ENCODE data around the gene CAPN10. TPM values are rescaled to one million over a fixed set of nuclear protein-coding genes. Genes with fewer than 3 reads are reported as not detected.

CAPN10 gene
- total RNA-seq, 1 experiment from 2014 or later = 47.4 TPM

DNA sequence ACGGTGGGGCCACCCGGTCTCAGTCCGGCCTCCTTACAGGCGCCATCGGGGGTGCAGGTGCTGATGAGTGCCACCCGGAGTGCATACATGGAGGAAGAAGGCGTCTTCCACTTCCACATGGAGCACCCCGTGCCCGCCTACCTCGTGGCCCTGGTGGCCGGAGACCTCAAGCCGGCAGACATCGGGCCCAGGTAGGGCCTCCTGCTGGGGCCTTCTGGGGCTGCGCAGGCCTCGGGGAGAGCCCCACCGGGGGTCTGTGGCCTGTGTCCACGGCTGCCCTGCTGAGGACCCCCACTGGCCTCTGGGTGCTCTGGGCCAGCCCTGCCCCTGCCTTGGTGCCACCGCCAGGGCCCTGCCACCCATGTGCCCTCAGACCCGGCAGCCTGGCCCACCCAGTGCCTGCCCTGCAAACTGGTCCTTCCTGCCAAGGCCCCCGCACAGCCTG is 13.4 kb upstream of the CAPN10 start:
- Histone ChIP-seq H3K9ac (ENCODE audit: extremely low read depth, insufficient read length, low read length) (no peak overlapping the region), H2BK12ac (ENCODE audit: insufficient read length, low read depth, low read length) (no peak overlapping the region), H4K8ac (replicated peaks; ENCODE audit: insufficient read length, low read depth, low read length) (no peak overlapping the region), H2BK5ac (ENCODE audit: insufficient read length, low read length) (no peak overlapping the region), H4K5ac (ENCODE audit: insufficient read length, low read depth, low read length) (no peak overlapping the region), H3K14ac (ENCODE audit: insufficient read depth, low read length) (no peak overlapping the region), H3K27ac (ENCODE audit: insufficient read length, low read depth, low read length) (no peak overlapping the region), H3T11ph (ENCODE audit: low read length) (no peak overlapping the region), H3K4ac (ENCODE audit: low read depth, low read length) (no peak overlapping the region), H2BK120ac (ENCODE audit: low read depth, low read length, poor library complexity, severe bottlenecking) (no peak overlapping the region), H3K27me3 (ENCODE audit: insufficient read depth, low read length) (peaks cover 8% of the 10 kb centered on the region), H2AFZ (ENCODE audit: low read length) (no peak overlapping the region), H3K56ac (ENCODE audit: insufficient read length, low read depth, low read length) (no peak overlapping the region), H3K79me2 (ENCODE audit: insufficient read depth, low read length) (no peaks in the 10 kb centered on the region; the same call in 1 of the 2 replicates), H2BK15ac (ENCODE audit: low read depth, low read length) (no peak overlapping the region), H4K20me1 (ENCODE audit: control insufficient read depth, insufficient read depth, insufficient read length) (no peaks in the 10 kb centered on the region), H2AK5ac (ENCODE audit: insufficient read length, low read length) (no peak overlapping the region), H3K23me2 (ENCODE audit: insufficient read length, low read depth, low read length, poor library complexity, severe bottlenecking) (peaks cover 6% of the 10 kb centered on the region), H4K91ac (ENCODE audit: insufficient read length, low read depth, low read length) (no peak overlapping the region), H3K18ac (ENCODE audit: insufficient read length, low read depth, low read length) (no peak overlapping the region), H2BK20ac (ENCODE audit: low read depth, low read length, poor library complexity, severe bottlenecking) (no peak overlapping the region), H3K23ac (ENCODE audit: insufficient read length, low read depth, low read length) (no peak overlapping the region), H3K4me1 (ENCODE audit: insufficient read depth, low read length) (peaks cover 2% of the 10 kb centered on the region; the same call in 1 of the 2 replicates), H3K4me2 (ENCODE audit: insufficient read depth, insufficient read length, low read length) (no peak overlapping the region), H3K9me3 (ENCODE audit: control insufficient read depth, low read depth, low read length) (no peaks in the 10 kb centered on the region), H3K79me1 (ENCODE audit: insufficient read depth, low read depth, low read length, poor library complexity, severe bottlenecking) (no peaks in the 10 kb centered on the region)
- peaks cover 0 to 3% of the 10 kb centered on the region in 2 experiments; a peak in 2 of 4 replicates for H3K4me1 Mint-ChIP-seq
- H3K27ac Mint-ChIP-seq = peak overlapping the region in 1 of 3 experiments; percentile 87; a peak in 1 of 7 replicates
- no peaks in the 10 kb centered on the region for H3K36me3 Mint-ChIP-seq (ENCODE audit: insufficient read depth in 1 of 3, low read depth in 3 of 3)
- no peak overlapping the region for H3K4me3 Mint-ChIP-seq
- TF ChIP-seq, protein P1, sequence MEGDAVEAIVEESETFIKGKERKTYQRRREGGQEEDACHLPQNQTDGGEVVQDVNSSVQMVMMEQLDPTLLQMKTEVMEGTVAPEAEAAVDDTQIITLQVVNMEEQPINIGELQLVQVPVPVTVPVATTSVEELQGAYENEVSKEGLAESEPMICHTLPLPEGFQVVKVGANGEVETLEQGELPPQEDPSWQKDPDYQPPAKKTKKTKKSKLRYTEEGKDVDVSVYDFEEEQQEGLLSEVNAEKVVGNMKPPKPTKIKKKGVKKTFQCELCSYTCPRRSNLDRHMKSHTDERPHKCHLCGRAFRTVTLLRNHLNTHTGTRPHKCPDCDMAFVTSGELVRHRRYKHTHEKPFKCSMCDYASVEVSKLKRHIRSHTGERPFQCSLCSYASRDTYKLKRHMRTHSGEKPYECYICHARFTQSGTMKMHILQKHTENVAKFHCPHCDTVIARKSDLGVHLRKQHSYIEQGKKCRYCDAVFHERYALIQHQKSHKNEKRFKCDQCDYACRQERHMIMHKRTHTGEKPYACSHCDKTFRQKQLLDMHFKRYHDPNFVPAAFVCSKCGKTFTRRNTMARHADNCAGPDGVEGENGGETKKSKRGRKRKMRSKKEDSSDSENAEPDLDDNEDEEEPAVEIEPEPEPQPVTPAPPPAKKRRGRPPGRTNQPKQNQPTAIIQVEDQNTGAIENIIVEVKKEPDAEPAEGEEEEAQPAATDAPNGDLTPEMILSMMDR (conservative IDR thresholded peaks at IDR 0.05) = no peak
- DNase-seq = no peak
- H3K9me3 Mint-ChIP-seq = no peaks in the 10 kb centered on the region
- peaks cover 9% of the 10 kb centered on the region for H3K27me3 Mint-ChIP-seq (ENCODE audit: low read depth)
- no CpG with 5 or more reads among the region's 20 CpGs for WGBS (ENCODE audit: extremely low coverage, insufficient read length, low lambda C conversion rate)
